T-helper 1 cell treated with Interleukin-12 subunit alpha and Interleukin-12 subunit beta and Interleukin-4 antibody, amounts not matched to agents 30 μg/mL and 1 μg/mL, for 36 hours (primary cell): ENCODE measurements around the gene TECPR2.
"Not testable (repeated sequence)": the region's sequence is repeated elsewhere in the genome, so short reads cannot be mapped to it uniquely, and the experiment has no call there.

Experiments
- H3K27ac Mint-ChIP-seq: one replicate; pipeline ENCODE4 v1.8.0; 2021; ENCODE audit warnings: mild to moderate bottlenecking, mixed read lengths
- H3K27me3 Mint-ChIP-seq: one replicate; pipeline ENCODE4 v1.8.0; 2021; ENCODE audit warnings: low read depth, mixed read lengths
- H3K36me3 Mint-ChIP-seq: one replicate; pipeline ENCODE4 v1.8.0; 2021; ENCODE audit warnings: low read depth, mixed read lengths
- H3K4me1 Mint-ChIP-seq: one replicate; pipeline ENCODE4 v1.8.0; 2021; ENCODE audit warnings: low read depth, mixed read lengths
- H3K4me3 Mint-ChIP-seq: one replicate; pipeline ENCODE4 v1.8.0; 2021; ENCODE audit warnings: mild to moderate bottlenecking, moderate library complexity, mixed read lengths
- H3K9me3 Mint-ChIP-seq: one replicate; pipeline ENCODE4 v1.8.0; 2021; ENCODE audit warnings: mixed read lengths

Gene TECPR2

DNA sequence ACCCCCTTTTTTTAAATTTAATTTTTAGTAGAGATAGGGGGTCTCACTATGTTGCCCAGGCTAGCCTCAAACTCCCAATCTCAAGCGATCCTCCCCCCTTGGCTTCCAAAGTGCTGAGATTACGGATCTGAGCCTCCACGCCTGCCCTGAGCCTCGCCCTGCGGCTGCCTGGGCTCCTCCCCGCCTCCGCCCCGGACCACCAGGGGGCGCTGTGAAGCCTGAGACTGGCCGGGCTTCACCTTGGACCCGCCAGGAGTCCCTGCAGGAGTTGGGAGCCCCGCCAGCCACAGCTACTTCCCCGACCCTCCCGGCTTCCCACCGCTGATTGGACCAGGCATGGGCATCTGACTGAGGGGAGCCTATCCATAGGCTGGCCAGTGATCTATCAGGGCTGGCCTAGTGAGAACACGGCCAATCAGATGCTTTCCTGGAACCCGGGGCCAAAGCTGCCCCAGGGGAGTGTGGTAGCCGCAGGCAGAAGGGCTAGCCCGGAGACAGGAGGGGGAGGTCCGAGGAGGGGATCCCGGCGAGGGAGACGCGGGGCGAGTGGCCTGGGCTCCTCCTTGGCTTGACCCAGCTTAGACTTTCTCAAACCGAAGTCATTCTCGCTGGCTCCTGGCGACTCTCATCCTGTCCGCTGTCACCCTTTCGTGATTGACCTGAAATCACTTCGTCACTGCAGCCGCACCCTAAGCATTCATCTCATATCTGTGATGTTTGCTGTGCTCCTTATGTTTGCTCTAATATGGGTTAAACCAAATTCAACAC is 161.9 kb downstream of the TECPR2 start:
- Mint-ChIP-seq H3K4me1 (peaks cover 22% of the 10 kb centered on the region), H3K27ac (peak overlapping the region; percentile 93), H3K27me3 (no peaks in the 10 kb centered on the region), H3K9me3 (no peaks in the 10 kb centered on the region), H3K4me3 (peak overlapping the region; percentile 91), H3K36me3 (no peaks in the 10 kb centered on the region)

DNA sequence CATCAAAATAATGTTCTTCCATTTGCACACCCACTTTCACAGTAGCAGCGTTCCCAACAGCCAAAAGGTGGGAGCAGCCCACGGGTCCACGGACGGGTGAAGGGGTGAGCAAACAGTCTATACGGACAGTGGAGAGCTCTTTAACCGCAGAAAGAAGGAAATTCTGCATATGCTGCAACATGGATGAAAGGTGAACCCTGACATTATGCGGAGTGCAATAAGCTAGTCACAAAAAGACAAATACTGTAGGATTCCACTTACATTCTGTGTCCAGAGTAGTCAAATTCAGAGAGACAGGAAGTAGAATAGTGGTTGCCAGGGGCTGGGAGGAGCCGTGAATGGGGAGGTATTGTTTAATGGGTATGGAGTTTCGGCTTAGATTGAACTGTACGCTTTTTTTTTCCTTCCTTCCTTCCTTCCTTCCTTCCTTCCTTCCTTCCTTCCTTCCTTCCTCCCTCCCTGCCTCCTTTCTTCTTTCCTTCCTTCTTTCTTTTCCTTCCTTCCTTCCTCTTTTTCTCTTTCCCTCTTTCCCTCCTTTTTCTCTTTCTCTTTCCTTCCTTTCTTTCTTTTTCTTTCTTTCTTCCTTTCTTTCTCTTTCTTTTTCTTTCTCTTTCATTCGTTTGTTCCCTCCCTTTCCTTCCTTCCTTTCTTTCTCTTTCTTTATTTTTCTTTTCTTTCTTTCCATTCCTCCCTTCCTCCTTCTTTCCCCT is 162.6 kb downstream of the TECPR2 start:
- Mint-ChIP-seq H3K9me3 (no peaks in the 10 kb centered on the region), H3K4me3 (peak overlapping the region; percentile 91), H3K27me3 (no peaks in the 10 kb centered on the region), H3K36me3 (no peaks in the 10 kb centered on the region), H3K4me1 (peaks cover 25% of the 10 kb centered on the region), H3K27ac (peak overlapping the region; percentile 93)

DNA sequence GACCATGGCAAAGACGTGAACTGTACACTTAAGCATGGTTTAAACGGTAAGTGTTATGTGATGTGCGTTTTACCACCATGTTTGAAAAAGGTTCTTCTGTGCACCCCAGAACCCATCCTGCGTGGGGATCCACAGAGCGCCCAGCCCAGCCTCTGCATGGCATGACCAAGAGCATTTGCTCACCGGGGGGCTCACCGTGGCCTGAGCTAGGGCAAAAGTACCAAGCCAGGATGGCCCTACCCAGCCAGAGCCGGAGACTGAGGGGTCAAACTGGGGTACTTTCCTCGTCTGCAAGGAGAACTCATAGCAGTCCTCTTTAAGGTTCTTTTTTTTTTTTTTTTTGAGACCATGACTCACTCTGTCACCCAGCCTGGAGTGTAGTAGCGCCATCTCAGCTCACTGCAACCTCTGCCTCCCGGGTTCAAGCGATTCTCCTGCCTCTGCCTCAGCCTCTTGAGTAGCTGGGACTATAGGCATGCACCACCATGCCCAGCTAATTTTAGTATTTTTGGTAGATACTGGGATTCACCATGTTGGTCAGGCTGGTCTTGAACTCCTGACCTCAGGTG is 163.3 kb downstream of the TECPR2 start:
- Mint-ChIP-seq H3K36me3 (no peaks in the 10 kb centered on the region), H3K27me3 (no peaks in the 10 kb centered on the region), H3K27ac (peak overlapping the region; percentile 93), H3K9me3 (no peaks in the 10 kb centered on the region), H3K4me1 (peaks cover 30% of the 10 kb centered on the region), H3K4me3 (peak overlapping the region; percentile 91)

DNA sequence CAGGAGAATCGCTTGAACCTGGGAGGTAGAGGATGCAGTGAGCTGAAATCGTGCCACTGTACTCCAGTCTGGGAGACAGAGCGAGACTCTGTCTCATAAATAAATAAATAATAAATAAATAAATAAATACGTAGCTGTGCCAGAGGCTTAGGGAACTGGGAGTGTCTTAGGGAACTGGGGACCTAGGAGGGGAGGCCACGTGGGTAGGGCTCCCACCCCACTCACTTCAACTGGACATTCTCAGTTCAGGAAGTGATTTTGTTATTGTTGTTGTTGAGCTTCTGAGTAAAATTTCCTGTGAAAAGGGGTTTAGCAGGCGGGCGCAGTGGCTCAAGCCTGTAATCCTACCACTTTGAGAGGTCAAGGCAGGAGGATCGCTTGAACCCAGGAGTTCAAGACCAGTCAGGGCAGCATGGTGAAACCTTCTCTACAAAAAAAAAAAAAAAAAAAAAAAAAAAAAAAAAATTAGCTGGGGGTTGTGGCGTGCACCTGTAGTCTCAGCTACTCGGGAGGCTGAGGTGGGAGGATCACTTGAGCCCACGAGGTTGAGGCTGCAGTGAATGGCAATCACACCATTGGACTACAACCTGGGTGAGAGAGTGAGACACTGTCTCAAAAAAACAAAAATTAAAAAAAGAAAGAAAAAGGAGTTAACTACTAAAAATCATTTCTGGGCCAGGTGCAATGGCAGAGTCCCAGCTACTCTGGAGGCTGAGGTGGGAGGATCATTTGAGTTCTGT is 165.9 kb downstream of the TECPR2 start:
- Mint-ChIP-seq H3K27me3 (no peaks in the 10 kb centered on the region), H3K36me3 (no peaks in the 10 kb centered on the region), H3K4me1 (peaks cover 28% of the 10 kb centered on the region), H3K4me3 (no peak overlapping the region), H3K27ac (peak overlapping the region; percentile 9), H3K9me3 (no peaks in the 10 kb centered on the region)

DNA sequence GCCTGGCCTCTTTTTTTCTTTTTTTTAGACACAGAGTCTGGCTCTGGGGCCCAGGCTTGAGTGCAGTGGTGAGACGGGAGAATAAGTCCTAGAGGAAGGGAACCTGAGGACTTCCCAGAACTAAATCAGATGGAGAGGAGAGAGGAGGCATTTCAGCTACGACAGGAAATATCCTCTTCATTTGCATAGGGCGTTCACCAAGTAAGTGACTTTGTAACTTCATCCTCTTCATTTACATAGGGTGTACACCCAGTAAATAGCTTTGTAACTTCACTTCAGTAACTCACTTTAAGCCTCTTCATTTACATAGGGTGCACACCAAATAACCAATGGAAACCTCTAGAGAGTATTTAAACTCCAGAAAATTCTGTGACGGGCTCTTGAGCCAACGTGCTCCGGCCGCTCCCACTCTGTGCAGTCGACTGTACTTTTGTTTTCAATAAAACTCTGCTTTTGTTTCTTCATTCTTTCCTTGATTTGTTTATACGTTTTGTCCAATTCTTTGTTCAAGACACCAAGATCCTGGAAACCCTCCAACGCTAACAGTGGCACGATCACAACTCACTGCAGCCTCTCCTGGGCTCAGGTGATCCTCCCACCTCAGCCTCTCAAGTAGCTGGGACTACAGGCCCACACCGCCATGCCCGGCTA is 168.2 kb downstream of the TECPR2 start:
- Mint-ChIP-seq H3K9me3 (no peaks in the 10 kb centered on the region), H3K27me3 (no peaks in the 10 kb centered on the region), H3K4me3 (no peak overlapping the region), H3K36me3 (no peaks in the 10 kb centered on the region), H3K4me1 (peaks cover 11% of the 10 kb centered on the region), H3K27ac (peak overlapping the region; percentile 38)

DNA sequence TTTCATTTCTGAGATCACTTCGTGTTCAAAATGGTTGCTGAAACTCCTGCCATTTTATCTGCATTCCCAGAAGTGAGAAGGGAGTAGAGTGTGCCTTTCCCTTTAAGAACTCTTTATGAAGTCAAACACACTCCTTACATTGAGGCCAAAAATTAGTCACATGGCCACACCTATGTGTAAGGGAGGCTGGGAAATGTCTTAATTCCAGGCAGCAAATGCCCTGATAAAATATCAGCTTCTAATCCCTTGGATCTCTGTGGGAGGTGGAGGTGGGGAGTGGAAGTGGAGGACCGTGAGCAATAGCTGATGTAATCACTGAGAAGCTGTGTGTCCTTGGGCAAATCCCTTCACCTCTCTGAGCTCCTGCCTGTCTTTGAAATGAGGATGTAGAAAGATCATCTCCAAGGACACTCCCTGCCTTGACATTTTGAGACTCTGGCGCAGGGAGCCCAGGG is 169.5 kb downstream of the TECPR2 start:
- Mint-ChIP-seq H3K27me3 (no peaks in the 10 kb centered on the region), H3K4me3 (no peak overlapping the region), H3K9me3 (no peaks in the 10 kb centered on the region), H3K4me1 (peaks cover 11% of the 10 kb centered on the region), H3K27ac (no peak overlapping the region), H3K36me3 (no peaks in the 10 kb centered on the region)

DNA sequence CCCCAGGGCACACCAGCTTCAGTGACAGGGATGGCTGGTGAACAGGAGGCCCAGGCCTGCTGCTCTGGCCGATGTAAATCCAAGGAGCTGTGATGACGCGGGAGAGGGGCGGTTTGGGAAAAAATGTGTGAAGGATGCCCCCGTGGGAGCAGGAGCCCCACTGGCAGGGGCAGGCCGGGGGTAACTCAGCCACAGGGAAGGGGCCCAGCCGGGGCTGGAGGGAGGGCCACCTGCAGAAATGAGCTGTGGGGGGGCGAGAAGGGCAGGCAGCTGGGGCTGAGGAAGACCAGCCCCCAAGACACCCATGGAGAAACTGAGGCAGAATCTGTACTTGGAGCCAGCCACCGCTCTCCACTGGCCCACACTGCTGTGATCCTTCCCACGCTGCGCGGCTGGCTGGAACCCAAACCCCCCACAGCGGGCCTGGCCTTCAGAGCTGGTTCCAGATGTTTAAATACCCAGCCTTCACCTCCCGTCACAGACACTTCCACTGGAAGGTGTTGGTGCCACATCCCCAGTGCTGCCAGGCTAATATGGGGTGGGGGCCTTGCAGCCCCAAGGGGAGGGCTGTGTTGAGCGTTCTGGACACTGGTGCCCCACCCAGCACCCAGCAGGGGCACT is 175.3 kb downstream of the TECPR2 start:
- Mint-ChIP-seq H3K36me3 (no peaks in the 10 kb centered on the region), H3K4me3 (no peak overlapping the region), H3K4me1 (no peaks in the 10 kb centered on the region), H3K27ac (no peak overlapping the region), H3K9me3 (no peaks in the 10 kb centered on the region), H3K27me3 (peaks cover 4% of the 10 kb centered on the region)

DNA sequence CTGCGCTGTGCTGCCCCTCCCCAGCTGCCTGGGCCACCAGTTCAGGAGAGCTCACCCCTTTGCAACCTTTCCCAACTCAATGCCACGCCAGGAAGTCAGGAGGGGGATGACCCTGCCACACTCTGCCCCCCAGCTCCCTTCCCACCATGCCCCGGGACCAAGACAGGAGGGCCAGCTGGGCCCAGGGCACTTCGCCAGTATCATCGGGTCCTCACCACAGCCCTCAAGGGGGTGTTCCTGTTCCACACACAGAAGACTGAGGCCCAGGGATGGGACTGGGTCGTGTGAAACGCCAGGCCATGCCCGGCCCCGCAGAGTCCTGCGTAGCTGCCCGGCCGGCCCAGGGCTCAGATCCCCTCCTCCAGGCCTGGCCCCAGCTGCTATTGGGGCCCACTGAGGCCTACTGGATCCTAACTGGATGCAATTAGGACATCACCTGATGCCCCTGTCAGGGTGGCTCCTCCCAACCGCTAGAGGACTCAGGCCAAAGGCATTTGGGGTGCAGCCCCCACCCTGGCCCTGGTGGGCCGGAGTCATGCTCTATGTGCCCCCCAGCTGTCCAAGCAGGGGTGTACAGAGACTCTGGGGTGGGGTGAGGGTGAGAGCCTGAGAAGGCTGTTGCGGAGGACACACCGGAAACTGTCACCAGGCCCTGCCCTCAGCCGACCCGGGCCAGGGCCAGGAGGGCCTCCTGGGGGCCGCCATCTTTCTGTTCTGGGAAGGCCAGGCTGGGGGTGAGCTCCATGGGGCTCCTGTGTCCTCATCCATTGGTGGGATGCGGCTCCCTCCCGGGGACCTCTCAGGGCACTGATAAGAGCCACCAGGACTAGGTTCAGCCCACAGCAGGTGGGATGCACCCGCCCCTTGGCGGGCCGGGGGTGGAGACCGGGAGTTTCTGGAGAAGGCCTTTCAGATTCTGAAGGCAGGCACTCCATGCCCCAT is 176.1 kb downstream of the TECPR2 start:
- no peaks in the 10 kb centered on the region for H3K4me1 Mint-ChIP-seq
- H3K27me3 Mint-ChIP-seq = peaks cover 9% of the 10 kb centered on the region
- no peaks in the 10 kb centered on the region for H3K9me3 Mint-ChIP-seq
- H3K27ac Mint-ChIP-seq = no peak overlapping the region
- H3K4me3 Mint-ChIP-seq = no peak overlapping the region
- H3K36me3 Mint-ChIP-seq = no peaks in the 10 kb centered on the region

DNA sequence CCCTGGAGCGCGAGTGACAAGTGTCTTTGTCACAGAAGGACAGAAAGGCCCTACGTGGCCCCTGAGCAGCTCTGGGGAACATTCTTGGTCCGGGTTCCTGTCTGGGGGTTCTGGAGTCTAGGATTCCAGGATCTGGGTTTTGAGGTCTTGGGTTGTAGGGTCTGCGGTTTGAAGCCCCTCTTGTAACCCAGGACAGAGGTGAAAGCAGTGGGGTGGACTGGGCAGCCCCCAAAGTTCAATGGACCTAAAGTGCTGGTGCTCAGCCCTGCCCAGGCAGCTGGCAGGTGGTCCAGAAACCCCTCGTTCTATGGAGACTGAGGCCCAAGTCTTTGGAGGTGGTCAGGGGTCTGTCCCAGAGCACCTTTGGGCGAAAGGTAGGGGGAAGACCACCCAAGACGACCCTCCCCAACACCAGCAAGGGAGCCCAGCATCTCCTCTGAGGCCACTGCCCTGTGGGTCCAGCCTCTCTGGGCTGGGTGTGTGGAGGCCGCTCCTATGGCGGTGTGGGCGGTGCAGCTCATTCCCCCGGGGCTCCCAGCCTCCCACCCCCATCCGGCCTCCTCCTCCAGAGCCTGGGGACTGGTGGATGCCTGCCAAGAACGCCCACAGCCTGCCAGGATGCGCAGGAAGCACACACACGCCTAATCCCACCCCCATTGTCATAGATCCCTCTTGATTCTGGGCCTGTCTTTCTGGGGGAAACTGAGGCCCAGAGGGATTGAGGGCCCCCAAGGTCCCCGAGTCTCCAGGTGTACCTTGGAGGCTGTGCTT is 177.0 kb downstream of the TECPR2 start:
- Mint-ChIP-seq H3K27me3 (peaks cover 14% of the 10 kb centered on the region), H3K9me3 (no peaks in the 10 kb centered on the region), H3K36me3 (no peaks in the 10 kb centered on the region), H3K4me3 (no peak overlapping the region), H3K27ac (no peak overlapping the region), H3K4me1 (no peaks in the 10 kb centered on the region)

DNA sequence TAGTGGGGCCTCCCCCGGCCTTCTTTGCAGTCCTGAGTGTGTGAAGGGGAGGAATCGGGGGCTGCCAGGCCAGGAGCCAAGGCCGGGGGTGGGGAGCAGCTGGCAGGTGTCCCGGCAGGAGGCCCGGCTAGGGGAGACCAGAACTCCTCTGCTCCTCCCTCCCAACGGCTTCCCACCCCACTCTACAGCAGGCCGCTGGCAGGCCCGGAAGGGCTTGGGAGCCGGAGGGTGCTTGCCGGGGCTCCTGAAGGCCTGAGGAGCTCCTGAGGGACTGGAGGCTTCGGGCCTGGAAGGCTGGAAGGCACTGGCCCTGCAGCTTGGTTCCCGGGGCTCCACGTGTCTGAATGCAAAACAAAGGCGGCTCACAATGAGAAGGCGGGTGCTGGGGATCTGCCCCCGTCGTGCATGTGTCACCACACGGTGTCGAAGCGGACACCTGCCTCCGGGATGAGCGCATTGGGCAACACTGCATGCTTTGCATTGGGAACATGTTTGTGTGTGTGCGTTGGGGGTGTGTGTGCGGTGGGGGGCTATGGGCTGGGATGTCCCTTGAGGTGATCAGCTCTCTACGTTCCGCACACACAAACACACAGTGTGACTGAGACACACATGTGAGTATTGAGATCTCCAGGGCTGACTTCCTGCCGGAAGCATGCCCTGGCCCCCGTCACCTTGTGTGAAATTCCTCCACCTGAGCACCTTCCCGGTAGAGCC is 177.7 kb downstream of the TECPR2 start:
- Mint-ChIP-seq H3K27me3 (peaks cover 19% of the 10 kb centered on the region), H3K9me3 (no peaks in the 10 kb centered on the region), H3K27ac (no peak overlapping the region)

DNA sequence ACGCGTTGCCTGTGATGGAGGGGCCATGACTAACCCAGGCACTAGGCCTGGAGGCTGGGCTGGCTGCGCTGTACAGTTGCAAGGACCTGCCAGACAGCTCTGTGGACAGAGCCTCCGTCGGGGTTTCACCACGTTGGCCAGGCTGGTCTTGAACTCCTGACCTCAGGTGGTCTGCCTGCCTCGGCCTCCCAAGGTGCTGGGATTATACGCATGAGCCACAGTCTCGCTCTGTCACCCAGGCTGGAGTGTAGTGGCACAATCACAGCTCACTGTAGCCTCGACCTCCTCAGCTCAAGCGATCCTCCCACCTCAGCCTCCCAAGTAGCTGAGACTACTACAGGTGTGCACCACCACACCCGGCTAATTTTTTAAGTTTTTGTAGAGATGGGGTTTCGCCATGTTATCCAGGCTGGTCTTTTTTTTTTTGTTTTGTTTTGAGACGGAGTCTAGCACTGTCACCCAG is 178.3 kb downstream of the TECPR2 start:
- not testable (repeated sequence) for H3K4me1 Mint-ChIP-seq, H3K36me3 Mint-ChIP-seq, H3K4me3 Mint-ChIP-seq, H3K27ac Mint-ChIP-seq, H3K9me3 Mint-ChIP-seq
- H3K27me3 Mint-ChIP-seq = peaks cover 25% of the 10 kb centered on the region

More for the DNA sequence above, 177.7 kb downstream of the TECPR2 start:
- Mint-ChIP-seq H3K4me1 (peaks cover 2% of the 10 kb centered on the region), H3K36me3 (no peaks in the 10 kb centered on the region), H3K4me3 (no peak overlapping the region)

DNA sequence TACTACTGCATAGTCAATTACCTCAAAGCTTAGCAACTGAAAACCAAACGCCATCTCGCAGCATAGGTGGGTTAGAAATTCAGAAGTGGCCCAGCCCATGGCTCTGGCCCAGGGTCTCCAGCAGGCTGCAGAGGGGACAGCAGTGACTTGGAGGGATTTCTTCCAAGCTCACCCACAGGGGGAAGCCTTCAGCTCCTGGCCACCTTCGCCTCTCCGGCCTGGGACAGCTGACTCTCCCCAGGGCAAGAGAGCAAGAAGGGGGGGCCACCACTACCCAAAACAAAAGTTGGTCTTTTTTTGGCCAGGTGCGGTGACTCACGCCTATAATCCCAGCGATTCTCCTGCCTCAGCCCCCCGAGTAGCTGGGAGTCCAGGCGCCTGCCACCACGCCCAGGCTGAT is 179.0 kb downstream of the TECPR2 start:
- H3K4me1 Mint-ChIP-seq = peaks cover 5% of the 10 kb centered on the region
- no peaks in the 10 kb centered on the region for H3K36me3 Mint-ChIP-seq
- H3K27ac Mint-ChIP-seq = no peak overlapping the region
- no peaks in the 10 kb centered on the region for H3K9me3 Mint-ChIP-seq
- H3K27me3 Mint-ChIP-seq = peaks cover 25% of the 10 kb centered on the region
- no peak overlapping the region for H3K4me3 Mint-ChIP-seq
